BJ (cell line): ENCODE data around the gene WNT7A. TPM values are rescaled to one million over a fixed set of nuclear protein-coding genes. Genes with fewer than 3 reads are reported as not detected.

Experiments
- CTCF ChIA-PET: fragments of 350-600 bp; formaldehyde crosslinking; extraction: SDS; loops from one replicate; lab custom pipeline; 2021; ENCODE audit warnings: antibody characterized with exemption, inconsistent platforms; lab: Yijun Ruan, JAX
- POLR2A ChIA-PET: fragments of 300-600 bp; sonication (Branson Sonifier 250); formaldehyde crosslinking; extraction: SDS; loops from one replicate; lab custom pipeline; 2021; ENCODE audit warnings: antibody characterized with exemption; lab: Charles Lee
- DNase-seq: peaks from one replicate; pipeline ENCODE4 v3.0.0-alpha.2; 2011; ENCODE audit warnings: low read depth
- H3K27me3 ChIP-seq: 2 replicates; pipeline ENCODE4 v1.6.0; 2011; ENCODE audit warnings: low read length; ENCODE audit not compliant: control insufficient read depth, insufficient read depth
- H3K36me3 ChIP-seq: 2 replicates; pipeline ENCODE4 v1.5.1; 2011; ENCODE audit warnings: low read length; ENCODE audit not compliant: control insufficient read depth, insufficient read depth
- H3K4me3 ChIP-seq: 2 replicates; pipeline ENCODE4 v1.5.1; 2011; ENCODE audit warnings: low read depth, mild to moderate bottlenecking, control low read depth, low read length
- CTCF ChIP-seq: IDR thresholded peaks from 2 replicates; pipeline ENCODE4 v1.5.1; 2011; ENCODE audit warnings: low read depth, mild to moderate bottlenecking, control low read depth, inconsistent platforms, low read length, moderate library complexity; ENCODE audit not compliant: insufficient read depth
- polyA plus RNA-seq: library from polyadenylated mRNA; depleted of rRNA; stranded (reverse); fragments of >200 nt; gene quantifications from 2 replicates; pipeline ENCODE4 v1.2.3, GENCODE V29; 2011

Gene WNT7A
- polyA plus RNA-seq, 1 experiment: not detected

GRCh38 chr3:13865106-13865505 is 14.8 kb downstream of the WNT7A start:
- no peak for TF ChIP-seq CTCF
- DNase-seq: no peak
- no peaks in the 10 kb centered on the region for H3K27me3 ChIP-seq
- no peaks in the 10 kb centered on the region for H3K36me3 ChIP-seq
- CTCF ChIA-PET: no interaction called here
- no peak overlapping the region for H3K4me3 ChIP-seq
- POLR2A ChIA-PET: no interaction called here

GRCh38 chr3:13863965-13864595 is 15.8 kb downstream of the WNT7A start:
- Histone ChIP-seq H3K27me3 (no peaks in the 10 kb centered on the region), H3K4me3 (no peak overlapping the region), H3K36me3 (no peaks in the 10 kb centered on the region)
- ChIA-PET POLR2A (no interaction called here), CTCF (no interaction called here)
- no peak for DNase-seq
- TF ChIP-seq CTCF: no peak

GRCh38 chr3:13863382-13863952 is 16.4 kb downstream of the WNT7A start:
- Histone ChIP-seq H3K4me3 (no peak overlapping the region), H3K27me3 (no peaks in the 10 kb centered on the region), H3K36me3 (no peaks in the 10 kb centered on the region)
- POLR2A ChIA-PET: no interaction called here
- no peak for TF ChIP-seq CTCF
- CTCF ChIA-PET: interaction anchor here (1.6 kb wide), 1 partner anchor 23 kb away, joined by 3 read pairs; no protein-coding TSS in a partner anchor
- DNase-seq: no peak

- H3K27me3 ChIP-seq: no peaks in the 10 kb centered on the region
- DNase-seq: no peak
- no peak overlapping the region for H3K4me3 ChIP-seq
- no peaks in the 10 kb centered on the region for H3K36me3 ChIP-seq
- ChIA-PET POLR2A (no interaction called here), CTCF (interaction anchor here (1.6 kb wide), 1 partner anchor 25 kb away, joined by 3 read pairs; no protein-coding TSS in a partner anchor)
- no peak for TF ChIP-seq CTCF
Observed at GRCh38 chr3:13861461-13861860, 18.4 kb downstream of the WNT7A start.

- POLR2A ChIA-PET: no interaction called here
- Histone ChIP-seq H3K4me3 (no peak overlapping the region), H3K36me3 (no peaks in the 10 kb centered on the region), H3K27me3 (no peaks in the 10 kb centered on the region)
- no peak for TF ChIP-seq CTCF
- no peak for DNase-seq
- CTCF ChIA-PET: interaction anchor here (0.6 kb wide), 1 partner anchor 635 kb away, joined by 3 read pairs; no protein-coding TSS in a partner anchor
Observed at GRCh38 chr3:13860001-13860400, 19.9 kb downstream of the WNT7A start.
